H1 (cell line): ENCODE data around the gene UCHL5. TPM values are rescaled to one million over a fixed set of nuclear protein-coding genes. Genes with fewer than 3 reads are reported as not detected.

Experiments used
- CTCF ChIA-PET: fragments of 300-600 bp; sonication (Branson Sonifier 250); formaldehyde crosslinking; loops from one replicate; lab custom pipeline; 2021; ENCODE audit not compliant: partially characterized antibody; lab: Charles Lee
- POLR2A ChIA-PET: fragments of 300-600 bp; sonication (Branson Sonifier 250); formaldehyde crosslinking; loops from one replicate; lab custom pipeline; 2021; ENCODE audit warnings: inconsistent platforms; ENCODE audit not compliant: partially characterized antibody; lab: Charles Lee
- DNase-seq, 2 experiments: peaks; one replicate each; pipeline versions ENCODE4 v3.0.0 to v3.0.0-alpha.2; 2010 to 2022; ENCODE audit warnings: low spot score in 2 of 2, low read depth in 1 of 2, mixed read lengths in 1 of 2
- FAIRE-seq: peaks from 2 replicates; lab custom pipeline; 2011; peaks lifted over from hg19 to GRCh38; lab: Jason Lieb, UNC
- H2AFZ ChIP-seq: 2 replicates; pipeline ENCODE4 v1.8.1; 2012; ENCODE audit warnings: low read length, inconsistent platforms
- H2AK5ac ChIP-seq: 2 replicates; pipeline ENCODE4 v1.6.1; 2013; ENCODE audit warnings: low read depth, low read length
- H2BK120ac ChIP-seq: replicated peaks from 2 replicates; pipeline ENCODE3; 2013; ENCODE audit warnings: low read depth, low read length, inconsistent platforms
- H2BK12ac ChIP-seq: 2 replicates; pipeline ENCODE4 v1.6.1; 2013; ENCODE audit warnings: low read depth, low read length
- H2BK15ac ChIP-seq: 2 replicates; pipeline ENCODE4 v1.6.1; 2013; ENCODE audit warnings: low read length
- H2BK20ac ChIP-seq: 2 replicates; pipeline ENCODE4 v1.6.1; 2013; ENCODE audit warnings: low read length
- H2BK5ac ChIP-seq: 2 replicates; pipeline ENCODE4 v1.6.1; 2013; ENCODE audit warnings: low read depth, low read length
- H3K14ac ChIP-seq: 2 replicates; pipeline ENCODE4 v1.6.1; 2013; ENCODE audit warnings: inconsistent platforms; ENCODE audit not compliant: insufficient read length
- H3K18ac ChIP-seq: 2 replicates; pipeline ENCODE4 v1.6.1; 2013; ENCODE audit warnings: low read length; ENCODE audit errors: extremely low read depth
- H3K23ac ChIP-seq: 2 replicates; pipeline ENCODE4 v1.6.1; 2013; ENCODE audit warnings: inconsistent platforms; ENCODE audit not compliant: insufficient read length
- H3K23me2 ChIP-seq: 2 replicates; pipeline ENCODE4 v1.6.1; 2013; ENCODE audit warnings: low read depth, low read length
- H3K27ac ChIP-seq: 2 replicates; pipeline ENCODE4 v1.6.1; 2011; ENCODE audit warnings: low read depth, low read length, inconsistent platforms
- H3K27me3 ChIP-seq, 4 experiments: replicated peaks in 1 of 4; 1 replicate in 1 of 4; 2 replicates in 3 of 4; pipeline versions ENCODE4 v1.6.1 to v1.8.1; 2011 to 2013; ENCODE audit warnings: low read length in 3 of 4, mild to moderate bottlenecking in 3 of 4, inconsistent platforms in 2 of 4, mixed read lengths in 2 of 4, moderate library complexity in 1 of 4; ENCODE audit not compliant: control insufficient read depth in 3 of 4, insufficient read depth in 3 of 4; ENCODE audit errors: extremely low read depth in 1 of 4
- H3K36me3 ChIP-seq, 4 experiments: 2 replicates each; pipeline versions ENCODE4 v1.6.1 to v1.8.1; 2011 to 2013; ENCODE audit warnings: mild to moderate bottlenecking in 4 of 4, low read length in 3 of 4, moderate library complexity in 2 of 4, control low read depth in 1 of 4, inconsistent platforms in 1 of 4; ENCODE audit not compliant: insufficient read depth in 4 of 4, control insufficient read depth in 2 of 4
- H3K4ac ChIP-seq: replicated peaks from 2 replicates; pipeline ENCODE3; 2013; ENCODE audit warnings: low read length, low read depth, mixed read lengths, inconsistent platforms; ENCODE audit not compliant: insufficient read length
- H3K4me1 ChIP-seq, 4 experiments: replicated peaks in 1 of 4; 1 replicate in 1 of 4; 2 replicates in 3 of 4; pipeline versions ENCODE4 v1.6.1 to v1.8.1; 2011 to 2013; ENCODE audit warnings: low read length in 3 of 4, inconsistent platforms in 2 of 4, mixed read lengths in 1 of 4; ENCODE audit not compliant: insufficient read depth in 4 of 4, control insufficient read depth in 3 of 4
- H3K4me2 ChIP-seq, 2 experiments: 2 replicates each; pipeline versions ENCODE4 v1.6.1 to v1.8.1; 2011 to 2013; ENCODE audit warnings: low read depth in 2 of 2, low read length in 2 of 2, control low read depth in 1 of 2, inconsistent platforms in 1 of 2, mild to moderate bottlenecking in 1 of 2; ENCODE audit not compliant: insufficient read depth in 1 of 2
- H3K4me3 ChIP-seq, 4 experiments: fragments of 200-600, 300-600 bp in 1 of 4; sonication (generic), shearing (Covaris generic), sonication (Bioruptor Twin) in 1 of 4; 2 replicates each; pipeline versions ENCODE4 v1.5.1 to v1.8.1; 2011 to 2016; ENCODE audit warnings: low read length in 4 of 4, low read depth in 3 of 4, control low read depth in 2 of 4, inconsistent platforms in 2 of 4, mild to moderate bottlenecking in 2 of 4, mixed read lengths in 1 of 4, moderate library complexity in 1 of 4; ENCODE audit not compliant: insufficient read depth in 2 of 4; ENCODE audit errors: extremely low read depth in 1 of 4
- H3K56ac ChIP-seq: replicated peaks from 2 replicates; pipeline ENCODE3; 2013; ENCODE audit warnings: low read depth, mild to moderate bottlenecking, mixed read lengths, low read length, inconsistent platforms; ENCODE audit not compliant: insufficient read length
- H3K79me1 ChIP-seq: 2 replicates; pipeline ENCODE4 v1.6.1; 2013; ENCODE audit warnings: low read depth, low read length, control low read depth
- H3K79me2 ChIP-seq, 2 experiments: 2 replicates each; pipeline versions ENCODE4 v1.6.1 to v1.8.1; 2012 to 2013; ENCODE audit warnings: low read length in 2 of 2, mild to moderate bottlenecking in 2 of 2, inconsistent platforms in 1 of 2; ENCODE audit not compliant: insufficient read depth in 2 of 2, control insufficient read depth in 1 of 2
- H3K9ac ChIP-seq, 4 experiments: replicated peaks in 1 of 4; 1 replicate in 1 of 4; 2 replicates in 3 of 4; pipeline versions ENCODE4 v1.6.1 to v1.8.1; 2011 to 2013; ENCODE audit warnings: low read depth in 3 of 4, low read length in 3 of 4, control low read depth in 2 of 4, mild to moderate bottlenecking in 2 of 4, moderate library complexity in 2 of 4, inconsistent platforms in 1 of 4; ENCODE audit errors: extremely low read depth in 1 of 4
- H3K9me3 ChIP-seq, 2 experiments: 2 replicates each; pipeline versions ENCODE4 v1.6.1 to v1.8.1; 2012 to 2013; ENCODE audit warnings: mild to moderate bottlenecking in 2 of 2, moderate library complexity in 2 of 2, control low read depth in 1 of 2, inconsistent platforms in 1 of 2, low read depth in 1 of 2, low read length in 1 of 2, mixed read lengths in 1 of 2; ENCODE audit not compliant: insufficient read depth in 2 of 2
- H4K20me1 ChIP-seq, 2 experiments: replicated peaks in 1 of 2; 2 replicates each; pipeline versions ENCODE3 to v1.8.1; 2011 to 2013; ENCODE audit warnings: inconsistent platforms in 2 of 2, low read length in 2 of 2, mild to moderate bottlenecking in 1 of 2; ENCODE audit not compliant: insufficient read depth in 2 of 2, control insufficient read depth in 1 of 2
- H4K5ac ChIP-seq: 2 replicates; pipeline ENCODE4 v1.6.1; 2013; ENCODE audit warnings: low read length, low read depth, mixed read lengths, inconsistent platforms; ENCODE audit not compliant: insufficient read length
- H4K8ac ChIP-seq: 2 replicates; pipeline ENCODE4 v1.8.0; 2013; ENCODE audit warnings: mild to moderate bottlenecking, moderate library complexity, low read length, inconsistent platforms; ENCODE audit not compliant: insufficient read depth; ENCODE audit errors: extremely low read depth
- H4K91ac ChIP-seq: replicated peaks from 2 replicates; pipeline ENCODE3; 2013; ENCODE audit warnings: low read length, mixed read lengths, inconsistent platforms; ENCODE audit not compliant: insufficient read length
- ATF3 ChIP-seq: IDR thresholded peaks from 2 replicates; pipeline ENCODE4 v1.6.1; 2011; ENCODE audit warnings: low read depth, mild to moderate bottlenecking, low read length; ENCODE audit not compliant: insufficient read depth
- CHD1 ChIP-seq: IDR thresholded peaks from 2 replicates; pipeline ENCODE4 v1.6.1; 2012; ENCODE audit warnings: low read depth, low read length, improper control_type of control experiment
- CREB1 ChIP-seq: IDR thresholded peaks from 2 replicates; pipeline ENCODE4 v1.6.1; 2012; ENCODE audit warnings: inconsistent platforms
- E2F6 ChIP-seq: IDR thresholded peaks from 2 replicates; pipeline ENCODE4 v1.6.1; 2012; ENCODE audit warnings: inconsistent platforms
- EP300 ChIP-seq, 2 experiments: IDR thresholded peaks; 1 replicate in 1 of 2; 2 replicates in 1 of 2; pipeline ENCODE4 v1.6.1; 2011 to 2012; ENCODE audit warnings: low read depth in 2 of 2, low read length in 2 of 2, mild to moderate bottlenecking in 2 of 2, borderline replicate concordance in 1 of 2, inconsistent platforms in 1 of 2, moderate library complexity in 1 of 2
- GTF2F1 ChIP-seq: IDR thresholded peaks from 2 replicates; pipeline ENCODE4 v1.6.1; 2012; ENCODE audit warnings: low read depth, low read length, improper control_type of control experiment, borderline replicate concordance
- KDM1A ChIP-seq: fragments of 200-600, 300-600 bp; sonication (generic); IDR thresholded peaks from 2 replicates; pipeline ENCODE4 v1.7.1; 2016; ENCODE audit warnings: mild to moderate bottlenecking, low read length, borderline replicate concordance
- POLR2A ChIP-seq, 2 experiments: IDR thresholded peaks; 1 replicate in 1 of 2; 2 replicates in 1 of 2; pipeline ENCODE4 v1.6.1; 2011; ENCODE audit warnings: low read depth in 2 of 2, low read length in 2 of 2, mild to moderate bottlenecking in 2 of 2; ENCODE audit errors: control extremely low read depth in 1 of 2
- RBBP5 ChIP-seq: IDR thresholded peaks from 2 replicates; pipeline ENCODE4 v1.7.1; 2012; ENCODE audit warnings: low read depth, mild to moderate bottlenecking, inconsistent platforms, low read length, moderate library complexity, borderline replicate concordance
- SIRT6 ChIP-seq: IDR thresholded peaks from one replicate; pipeline ENCODE4 v1.7.1; 2012; ENCODE audit warnings: low read length, inconsistent platforms
- SP4 ChIP-seq: IDR thresholded peaks from 2 replicates; pipeline ENCODE4 v1.6.1; 2012; ENCODE audit warnings: low read length, inconsistent platforms
- USF2 ChIP-seq: IDR thresholded peaks from 2 replicates; pipeline ENCODE4 v1.6.1; 2011; ENCODE audit warnings: low read length, improper control_type of control experiment
- WGBS, 2 experiments: shearing (Covaris generic) in 1 of 2; methylation state at CpG; one replicate each; pipeline versions ENCODE4 v1.1.6 to v1.1.7; 2013 to 2015; ENCODE audit warnings: low lambda C conversion rate in 2 of 2, mixed read lengths in 2 of 2, inconsistent platforms in 1 of 2, low coverage in 1 of 2, missing lambda C conversion rate in 1 of 2; ENCODE audit not compliant: insufficient replicate concordance in 2 of 2, insufficient coverage in 1 of 2, insufficient read length in 1 of 2; ENCODE audit errors: extremely low coverage in 1 of 2, missing lambda C conversion rate in 1 of 2; 5-methylcytosine and 5-hydroxymethylcytosine counted together
- polyA plus RNA-seq, 7 experiments: library from polyadenylated mRNA; depleted of rRNA in 3 of 7; stranded (reverse) in 5 of 7; unstranded in 2 of 7; fragments of >200 nt in 5 of 7; fragments of 200-250 nt in 2 of 7; gene quantifications; 1 replicate in 5 of 7; 2 replicates in 1 of 7; 4 replicates in 1 of 7; pipeline versions ENCODE4 v1.2.1 to v1.2.3, GENCODE V29; 2011 to 2013; ENCODE audit warnings: missing spikeins in 2 of 7, mixed read lengths in 2 of 7
- total RNA-seq: library from RNA; stranded (reverse); fragmentation: NEBNext Ultra II Directional; extraction: Animal tissue kit (Norgen Biotek cat#: 25700); gene quantifications from 2 replicates; pipeline ENCODE4 v1.2.1, GENCODE V29; 2021

The UCHL5 gene
- total and polyA plus RNA-seq, 2 of the 8 experiments (the other 6 are each of a cell fraction or from before 2014, with no cell fraction given), result 12.0 to 40.0 TPM

GRCh38 chr1:193070942-193071341 is 11.8 kb upstream of the UCHL5 start:
- no peak overlapping the region for H3K27ac ChIP-seq

More at GRCh38 chr1:193070942-193071341, 11.8 kb upstream of the UCHL5 start:
- Histone ChIP-seq H3K4me2 (no peak overlapping the region), H2BK15ac (no peak overlapping the region), H3K36me3 (peaks cover 0 to 8% (median 2%) of the 10 kb centered on the region in 4 experiments; a peak in 3 of 8 replicates), H3K9me3 (no peaks in the 10 kb centered on the region)
- DNase-seq (no peak), FAIRE-seq (no peak)
- WGBS, 2 experiments, result 62% methylated on average over 5 of the region's 5 CpGs; no CpG with 5 or more reads in 1 of the 2 experiments
- TF ChIP-seq USF2, result no peak
- no peak for TF ChIP-seq E2F6
- TF ChIP-seq CHD1, result no peak
- no peak for TF ChIP-seq RBBP5
- no peak for TF ChIP-seq SP4
- no peak for TF ChIP-seq EP300 (IDR thresholded peaks at IDR 0.05; ENCODE audit: borderline replicate concordance in 1 of 2, low read depth in 2 of 2, low read length in 2 of 2)
- no peak for TF ChIP-seq CREB1
- TF ChIP-seq ATF3, result no peak
- TF ChIP-seq POLR2A (IDR thresholded peaks at IDR 0.05; ENCODE audit: control extremely low read depth in 1 of 2, low read depth in 2 of 2, low read length in 2 of 2), result no peak
- TF ChIP-seq SIRT6, result no peak
- TF ChIP-seq GTF2F1, result no peak
- no peak for TF ChIP-seq KDM1A
- TF ChIP-seq, all 59 proteins: peak for 0
- Histone ChIP-seq H3K9ac (no peak overlapping the region), H3K27me3 (no peaks in the 10 kb centered on the region), H3K4ac (no peak overlapping the region), H4K20me1 (peaks cover 0 to 8% of the 10 kb centered on the region in 2 experiments), H3K23me2 (no peaks in the 10 kb centered on the region), H2AK5ac (no peak overlapping the region), H3K14ac (no peak overlapping the region), H3K79me2 (peaks cover 0 to 65% of the 10 kb centered on the region in 2 experiments; a peak in 2 of 4 replicates), H2BK20ac (no peak overlapping the region), H3K18ac (no peak overlapping the region), H4K5ac (no peak overlapping the region), H3K4me1 (peaks cover 0 to 4% (median 1%) of the 10 kb centered on the region in 4 experiments; a peak in 2 of 7 replicates), H2BK12ac (no peak overlapping the region), H4K91ac (no peak overlapping the region), H2BK5ac (no peak overlapping the region), H3K79me1 (peaks cover 6% of the 10 kb centered on the region; the same call in 1 of the 2 replicates), H4K8ac (0 out of 2 replicates have a peak overlapping the region, but pooled peaks have one; percentile 35), H2AFZ (no peak overlapping the region), H3K4me3 (no peak overlapping the region), H3K23ac (no peak overlapping the region), H2BK120ac (no peak overlapping the region), H3K56ac (no peak overlapping the region)
- POLR2A ChIA-PET, result interaction anchor here (1.3 kb wide), 1 partner anchor 46 kb away, joined by 3 read pairs; no protein-coding TSS in a partner anchor
- CTCF ChIA-PET, result interaction anchor here (1.0 to 2.3 kb wide), 5 partner anchors 13 to 43 kb away, joined by 3 to 11 read pairs (median 5); partner anchors contain the start of gene UCHL5
